Sigmoid colon (tissue), 4 donors: ENCODE data around the gene MACROD2.

Experiments used
- EP300 ChIP-seq, 4 donors: sonication (generic); formaldehyde crosslinking; IDR thresholded peaks; one replicate each; pipeline ENCODE4 v1.6.1; 2017; ENCODE audit warnings: antibody characterized with exemption in 4 of 4
- POLR2A ChIP-seq, 2 donors: fragments of 450-650 bp; IDR thresholded peaks; one replicate each; pipeline ENCODE4 v1.6.1; 2016; ENCODE audit warnings: antibody characterized with exemption in 2 of 2, mild to moderate bottlenecking in 2 of 2, moderate library complexity in 2 of 2
- POLR2AphosphoS5 ChIP-seq, 4 donors: sonication (generic); formaldehyde crosslinking; IDR thresholded peaks; one replicate each; pipeline ENCODE4 v1.6.1; 2017; ENCODE audit warnings: antibody characterized with exemption in 4 of 4
- TF ChIP-seq, protein P1 (sequence below), 4 experiments: fragments of 450-650 bp in 3 of 4; fragments of 200-600 bp in 1 of 4; IDR thresholded peaks; one replicate each; pipeline ENCODE4 v1.5.1; 2016 to 2019; ENCODE audit warnings: antibody characterized with exemption in 4 of 4, mild to moderate bottlenecking in 3 of 4, moderate library complexity in 2 of 4

DNA sequence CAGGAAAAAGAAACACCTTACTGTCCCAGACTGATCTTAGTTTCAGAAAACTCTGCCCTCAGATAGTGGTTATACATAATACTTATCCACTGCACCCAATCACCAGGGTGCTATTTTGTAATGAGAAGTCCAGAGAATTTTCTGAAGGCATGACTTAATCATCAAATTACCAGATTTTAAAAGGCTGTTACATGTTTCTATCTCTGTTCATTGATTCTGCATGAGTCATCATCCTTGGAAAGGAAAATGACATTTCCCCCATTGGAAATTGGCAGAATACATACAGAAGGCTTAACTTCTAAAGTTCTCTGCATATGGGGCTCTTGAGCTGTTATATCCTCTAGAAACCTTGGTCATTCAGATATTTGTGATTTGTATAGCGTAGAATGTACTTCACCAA, 930.0 kb downstream of the MACROD2 start:
- TF ChIP-seq, protein P1, sequence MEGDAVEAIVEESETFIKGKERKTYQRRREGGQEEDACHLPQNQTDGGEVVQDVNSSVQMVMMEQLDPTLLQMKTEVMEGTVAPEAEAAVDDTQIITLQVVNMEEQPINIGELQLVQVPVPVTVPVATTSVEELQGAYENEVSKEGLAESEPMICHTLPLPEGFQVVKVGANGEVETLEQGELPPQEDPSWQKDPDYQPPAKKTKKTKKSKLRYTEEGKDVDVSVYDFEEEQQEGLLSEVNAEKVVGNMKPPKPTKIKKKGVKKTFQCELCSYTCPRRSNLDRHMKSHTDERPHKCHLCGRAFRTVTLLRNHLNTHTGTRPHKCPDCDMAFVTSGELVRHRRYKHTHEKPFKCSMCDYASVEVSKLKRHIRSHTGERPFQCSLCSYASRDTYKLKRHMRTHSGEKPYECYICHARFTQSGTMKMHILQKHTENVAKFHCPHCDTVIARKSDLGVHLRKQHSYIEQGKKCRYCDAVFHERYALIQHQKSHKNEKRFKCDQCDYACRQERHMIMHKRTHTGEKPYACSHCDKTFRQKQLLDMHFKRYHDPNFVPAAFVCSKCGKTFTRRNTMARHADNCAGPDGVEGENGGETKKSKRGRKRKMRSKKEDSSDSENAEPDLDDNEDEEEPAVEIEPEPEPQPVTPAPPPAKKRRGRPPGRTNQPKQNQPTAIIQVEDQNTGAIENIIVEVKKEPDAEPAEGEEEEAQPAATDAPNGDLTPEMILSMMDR (IDR thresholded peaks at IDR 0.05), result no peak
- TF ChIP-seq POLR2AphosphoS5 (IDR thresholded peaks at IDR 0.05) (no peak), EP300 (IDR thresholded peaks at IDR 0.05) (no peak), POLR2A (IDR thresholded peaks at IDR 0.05) (no peak)
